ENCODE measurements around the gene SPACA7. TPM values are rescaled to one million over a fixed set of nuclear protein-coding genes. Genes with fewer than 3 reads are reported as not detected.

The SPACA7 gene
- total RNA-seq, 1 experiment from 2014 or later: not detected

DNA sequence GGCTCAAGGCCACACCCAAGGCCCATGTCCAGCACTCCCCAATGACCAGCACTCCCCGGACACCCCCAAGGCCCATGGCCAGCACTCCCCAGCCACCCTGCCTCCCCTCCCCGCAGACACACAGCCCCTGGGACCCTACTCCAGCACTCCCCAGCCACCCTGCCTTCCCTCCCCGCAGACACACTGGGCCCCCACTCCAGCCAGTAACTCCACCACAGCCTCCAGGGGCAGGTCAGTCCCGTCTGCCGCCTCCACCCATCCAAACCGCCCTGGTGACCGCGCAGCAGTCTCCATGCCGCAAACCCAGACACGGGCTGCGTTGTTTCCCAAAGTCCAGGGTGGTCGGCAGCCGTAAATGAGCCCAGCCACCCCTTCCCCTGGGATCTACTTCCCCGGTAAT lies 70.7 kb downstream of the SPACA7 start:
- DNase-seq (ENCODE audit: extremely low read depth, low read depth): no peak

DNA sequence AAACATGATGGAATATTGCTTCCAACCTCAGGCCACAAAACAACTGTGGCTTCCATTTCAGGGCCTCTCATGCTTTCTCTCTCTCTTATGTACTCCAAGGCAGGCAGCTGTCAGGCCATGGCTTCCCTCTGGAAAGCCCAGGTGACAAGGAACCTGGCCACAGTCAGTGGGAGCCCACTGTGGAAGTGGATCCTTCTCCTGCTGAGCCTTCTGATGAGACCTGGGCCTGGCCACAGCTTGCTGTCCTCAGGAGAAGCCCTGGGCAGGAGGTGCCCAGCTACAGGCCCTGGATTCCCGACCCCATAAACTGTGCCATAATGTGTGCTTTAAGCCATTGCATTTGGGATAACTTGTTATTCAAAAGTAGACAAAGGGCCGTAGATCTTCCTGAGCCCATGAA lies 71.2 kb downstream of the SPACA7 start:
- no peak for DNase-seq (ENCODE audit: extremely low read depth, low read depth)

DNA sequence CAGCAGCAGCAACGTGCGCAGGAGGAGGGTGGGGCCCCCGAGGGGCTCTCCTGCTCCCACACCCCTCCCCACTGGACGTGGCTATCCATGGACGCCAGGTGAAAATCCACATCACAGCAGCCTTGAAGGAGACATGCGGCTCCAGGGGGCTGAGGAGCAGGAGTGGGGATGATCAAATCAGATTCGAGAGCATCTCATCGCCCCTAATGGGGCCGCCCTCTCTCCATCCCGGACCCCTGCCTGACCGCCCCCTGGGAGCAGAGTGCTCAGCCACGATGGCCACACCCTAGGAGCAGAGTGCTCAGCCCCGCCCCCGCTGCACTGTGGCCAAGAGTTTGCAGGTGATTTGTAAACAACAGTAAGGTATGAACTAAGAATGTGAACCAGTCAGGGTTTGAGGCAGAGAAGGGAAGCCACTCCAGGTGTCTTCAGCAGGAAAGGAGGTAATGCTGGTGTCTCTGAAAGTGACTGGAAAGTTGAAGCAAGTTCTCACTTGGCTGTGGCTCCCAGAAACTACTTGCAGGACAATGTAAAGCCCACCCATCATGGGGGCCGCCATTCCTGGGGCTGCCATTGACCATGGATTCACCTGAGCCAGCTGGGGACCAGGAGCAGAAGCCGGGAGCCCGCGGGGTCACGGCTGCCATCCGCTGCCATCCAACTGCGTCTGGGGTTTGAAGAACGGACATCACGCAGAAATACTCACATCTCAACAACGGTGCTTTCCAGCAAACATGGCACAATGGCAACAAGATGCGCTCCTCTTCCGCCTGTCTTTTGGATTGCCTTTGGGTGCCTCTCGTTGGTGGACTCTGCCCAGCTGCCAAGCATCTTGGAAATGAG lies 71.8 kb downstream of the SPACA7 start:
- DNase-seq (ENCODE audit: extremely low read depth, low read depth): no peak

DNA sequence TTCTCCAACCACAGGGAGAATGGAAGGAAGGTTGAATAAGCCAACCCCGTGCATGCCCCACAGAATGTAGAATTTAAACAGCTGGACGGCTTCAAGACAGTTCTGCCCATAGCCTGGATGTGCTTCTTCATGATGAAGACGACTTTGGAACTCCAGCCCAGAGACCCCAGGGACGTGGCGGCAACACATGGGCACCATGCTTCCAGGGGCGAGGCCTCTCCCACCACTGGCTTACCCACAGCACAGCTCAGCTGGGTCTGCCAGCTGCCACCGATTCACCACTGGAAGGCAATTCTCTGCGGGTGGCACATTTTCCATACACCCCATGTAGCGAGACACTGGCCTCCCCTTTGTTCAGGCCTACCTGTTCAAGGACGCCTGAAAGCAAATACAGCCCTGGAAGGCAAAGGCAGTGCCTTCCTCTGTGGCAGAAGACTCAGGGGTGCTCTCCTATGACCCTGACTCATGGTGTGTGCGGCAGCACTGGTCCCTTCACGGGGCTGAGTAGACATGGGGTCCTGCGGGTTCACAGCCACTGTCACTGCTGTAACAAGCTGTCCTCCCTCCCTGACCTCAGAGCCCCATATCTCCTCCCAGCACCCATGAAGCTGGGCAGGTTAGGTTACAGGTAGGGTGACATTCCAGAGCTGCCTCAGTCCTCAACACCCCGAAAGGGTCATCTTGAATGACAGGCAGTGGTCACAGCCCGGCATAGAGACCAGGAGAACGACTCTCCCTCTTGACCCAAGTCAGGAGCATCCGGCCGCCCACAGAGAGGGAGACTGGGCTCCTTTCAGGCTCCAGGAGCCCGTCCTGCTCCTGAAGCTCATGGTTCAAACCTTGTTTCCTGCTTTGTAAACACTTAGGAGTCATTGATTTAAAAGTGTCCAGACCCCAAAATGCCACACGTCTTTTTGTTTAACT lies 72.7 kb downstream of the SPACA7 start:
- no peak for DNase-seq (ENCODE audit: extremely low read depth, low read depth)

DNA sequence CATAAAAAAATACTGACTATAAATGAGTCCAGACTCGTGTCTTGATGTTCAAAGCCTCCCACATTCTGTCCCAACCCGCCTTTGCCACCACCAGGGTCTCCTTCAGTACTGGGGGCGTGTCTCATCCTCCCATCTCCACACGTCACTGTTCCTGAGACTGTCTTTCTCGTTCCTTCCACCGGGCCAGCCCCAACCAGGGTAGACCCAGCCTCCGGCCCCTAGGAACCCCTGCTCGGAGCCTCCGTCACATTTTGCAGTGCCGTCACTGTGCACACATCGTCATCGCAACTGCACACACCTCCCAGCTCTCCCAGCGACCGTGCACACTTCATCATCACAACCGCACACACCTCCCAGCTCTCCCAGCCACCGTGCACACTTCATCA lies 73.4 kb downstream of the SPACA7 start:
- no peak for DNase-seq (ENCODE audit: extremely low read depth, low read depth)

DNA sequence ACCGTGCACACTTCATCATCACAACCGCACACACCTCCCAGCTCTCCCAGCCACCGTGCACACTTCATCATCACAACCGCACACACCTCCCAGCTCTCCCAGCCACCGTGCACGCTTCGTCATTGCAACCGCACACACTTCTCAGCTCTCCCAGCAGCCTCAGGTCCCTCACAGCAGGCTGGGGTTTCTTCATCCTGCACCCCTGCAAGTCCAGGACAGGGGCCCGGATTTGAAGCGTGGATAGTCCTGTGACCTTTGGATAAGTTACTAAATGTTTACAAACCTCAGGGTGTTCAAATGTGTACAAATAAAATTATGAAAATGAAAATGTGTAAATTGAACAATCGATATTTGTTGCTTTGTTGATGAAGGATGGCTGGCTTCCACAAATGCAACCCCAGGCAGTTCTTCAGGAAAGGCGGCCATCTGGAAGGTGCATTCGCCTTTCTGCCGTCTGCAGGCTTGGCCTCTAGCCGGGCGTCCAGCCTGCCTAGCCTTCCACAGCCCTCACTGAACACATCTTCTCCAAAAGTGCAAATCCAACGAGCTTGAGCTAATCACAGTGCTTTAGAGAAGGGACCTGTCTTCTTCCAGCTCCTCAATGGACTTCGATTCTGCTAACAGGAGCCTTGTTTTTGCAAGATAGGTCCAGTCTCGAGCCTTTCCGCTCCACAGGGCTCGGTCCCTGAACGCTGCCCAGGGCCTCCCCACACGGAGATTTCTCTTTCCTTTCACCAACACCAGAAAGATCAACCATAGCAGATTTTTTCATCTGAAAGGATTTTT lies 74.2 kb downstream of the SPACA7 start:
- no peak for DNase-seq (ENCODE audit: extremely low read depth, low read depth)

DNA sequence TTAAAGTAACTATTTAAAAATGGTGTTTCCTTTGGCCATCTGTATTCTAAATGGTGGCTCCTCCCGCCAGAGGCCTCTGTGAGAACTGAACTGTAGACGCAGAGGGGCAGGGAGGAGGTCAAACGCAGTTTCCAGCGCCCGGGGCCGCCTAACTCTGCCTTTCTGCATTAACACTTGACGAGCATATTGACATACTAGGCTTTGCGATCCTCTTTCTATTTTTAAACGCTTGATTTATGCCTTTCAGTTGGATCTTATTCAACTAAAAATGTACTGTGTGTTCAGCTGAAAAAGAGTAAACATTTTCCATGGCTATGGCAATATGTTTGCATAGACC lies 74.7 kb downstream of the SPACA7 start:
- no peak for DNase-seq (ENCODE audit: extremely low read depth, low read depth)

DNA sequence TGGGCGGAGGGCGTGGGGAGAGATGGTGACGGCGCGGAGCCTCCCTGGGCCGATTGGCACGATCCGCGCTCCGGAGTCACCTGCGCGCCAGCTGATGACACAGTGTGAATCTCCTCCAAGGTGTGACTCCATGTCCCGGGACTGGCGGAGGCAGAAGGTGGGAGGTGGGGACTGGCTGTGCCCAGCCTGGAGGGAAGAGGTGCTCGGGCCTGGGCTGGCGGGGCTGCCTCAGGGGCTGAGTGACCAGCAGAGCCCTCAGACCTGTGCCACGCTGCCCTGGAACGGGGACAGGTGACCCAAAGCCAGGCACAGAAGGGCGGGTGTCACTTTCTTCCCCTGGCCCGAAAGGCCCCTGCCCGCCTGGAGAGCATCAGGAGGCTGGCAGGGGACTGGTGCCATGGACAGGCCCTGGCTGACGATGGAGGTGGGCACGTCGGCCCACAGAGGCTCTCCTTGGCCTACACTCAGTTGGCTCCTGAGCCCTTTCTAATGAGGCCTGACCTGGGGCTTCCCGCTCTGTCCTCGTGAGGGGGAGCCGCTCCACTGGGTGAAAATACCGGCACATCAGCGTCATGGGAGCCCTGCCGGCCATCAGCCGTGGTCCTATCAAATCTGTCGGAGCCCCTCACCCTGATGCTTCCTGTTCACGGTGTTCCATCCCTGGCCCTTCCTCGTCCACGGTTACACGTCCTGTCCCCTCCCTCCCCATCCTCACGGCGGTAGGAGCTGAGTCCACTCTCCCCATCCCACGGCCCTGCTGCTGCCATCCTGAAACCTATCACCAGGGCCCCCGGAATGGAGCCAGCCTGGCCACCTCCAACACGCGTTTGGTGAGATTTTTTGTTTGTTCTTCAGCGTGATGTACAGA lies 75.6 kb downstream of the SPACA7 start:
- DNase-seq (ENCODE audit: extremely low read depth, low read depth): no peak

DNA sequence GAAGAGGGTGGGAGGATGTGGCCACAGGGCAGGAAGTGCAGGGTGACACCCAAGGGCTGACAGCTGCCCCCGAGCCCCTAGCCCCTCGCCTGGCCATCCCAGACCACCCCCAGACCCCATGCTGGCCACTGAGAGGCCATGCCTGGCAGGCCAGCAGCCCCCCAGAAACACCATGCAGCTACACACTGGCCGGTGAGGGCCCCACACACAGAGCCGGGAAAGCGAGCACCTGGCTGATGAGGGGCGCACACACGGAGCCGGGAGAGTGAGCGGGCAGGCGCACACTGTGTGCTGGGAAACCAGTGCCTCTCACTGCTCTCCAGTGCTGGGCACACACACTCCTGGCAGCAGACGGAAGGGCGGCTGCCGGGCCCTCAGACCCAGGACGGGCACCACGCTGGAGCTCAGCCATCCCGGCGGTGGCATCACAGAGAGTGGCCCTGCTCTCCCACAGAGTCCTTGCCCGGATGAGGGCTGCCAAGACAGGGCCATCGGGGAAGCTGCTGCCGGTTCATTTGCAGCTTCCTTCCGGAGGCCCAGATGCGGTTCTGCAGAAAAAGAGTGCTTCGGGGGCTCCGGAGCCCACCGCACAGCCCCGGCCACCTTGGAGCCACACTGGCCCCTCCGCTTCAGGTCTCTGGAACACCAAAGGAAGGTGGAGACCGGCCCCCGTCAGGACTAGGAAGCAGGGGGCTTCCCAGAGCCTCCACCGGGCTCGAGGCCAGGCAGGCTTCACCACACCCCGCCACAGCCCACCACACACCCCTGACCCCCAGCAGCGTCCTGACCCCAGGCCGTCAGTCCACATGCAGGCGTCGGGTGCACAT lies 76.4 kb downstream of the SPACA7 start:
- DNase-seq (ENCODE audit: extremely low read depth, low read depth): no peak

DNA sequence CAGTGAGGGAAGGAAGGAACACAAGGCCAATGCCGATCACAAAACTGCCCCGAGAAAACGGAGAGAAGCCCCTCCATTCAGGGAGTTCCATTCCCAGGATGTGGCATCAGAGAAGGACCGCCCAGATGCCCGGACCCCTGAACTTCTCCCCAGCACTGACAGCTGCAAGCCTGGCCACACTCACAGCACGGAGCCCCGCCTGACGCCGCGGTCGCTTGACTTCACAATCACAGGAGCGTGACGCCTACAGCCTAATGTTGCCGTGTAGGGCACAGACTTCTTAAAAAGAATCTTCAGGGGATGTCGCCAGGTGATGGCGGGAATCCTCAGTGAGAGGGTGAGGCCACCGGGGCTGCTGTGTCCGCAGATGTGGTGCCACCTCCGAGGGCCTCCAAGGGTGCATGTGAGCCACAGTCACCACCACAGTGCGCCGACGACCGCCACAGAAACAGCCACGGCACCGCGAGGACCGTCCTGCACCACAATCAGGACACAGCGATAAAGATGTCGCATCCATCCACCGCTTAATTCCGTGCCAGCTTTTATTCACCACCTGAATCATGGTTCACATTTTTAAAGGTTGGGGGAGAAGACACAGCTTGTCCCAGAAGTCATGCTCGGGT lies 77.2 kb downstream of the SPACA7 start:
- no peak for DNase-seq (ENCODE audit: extremely low read depth, low read depth)

DNA sequence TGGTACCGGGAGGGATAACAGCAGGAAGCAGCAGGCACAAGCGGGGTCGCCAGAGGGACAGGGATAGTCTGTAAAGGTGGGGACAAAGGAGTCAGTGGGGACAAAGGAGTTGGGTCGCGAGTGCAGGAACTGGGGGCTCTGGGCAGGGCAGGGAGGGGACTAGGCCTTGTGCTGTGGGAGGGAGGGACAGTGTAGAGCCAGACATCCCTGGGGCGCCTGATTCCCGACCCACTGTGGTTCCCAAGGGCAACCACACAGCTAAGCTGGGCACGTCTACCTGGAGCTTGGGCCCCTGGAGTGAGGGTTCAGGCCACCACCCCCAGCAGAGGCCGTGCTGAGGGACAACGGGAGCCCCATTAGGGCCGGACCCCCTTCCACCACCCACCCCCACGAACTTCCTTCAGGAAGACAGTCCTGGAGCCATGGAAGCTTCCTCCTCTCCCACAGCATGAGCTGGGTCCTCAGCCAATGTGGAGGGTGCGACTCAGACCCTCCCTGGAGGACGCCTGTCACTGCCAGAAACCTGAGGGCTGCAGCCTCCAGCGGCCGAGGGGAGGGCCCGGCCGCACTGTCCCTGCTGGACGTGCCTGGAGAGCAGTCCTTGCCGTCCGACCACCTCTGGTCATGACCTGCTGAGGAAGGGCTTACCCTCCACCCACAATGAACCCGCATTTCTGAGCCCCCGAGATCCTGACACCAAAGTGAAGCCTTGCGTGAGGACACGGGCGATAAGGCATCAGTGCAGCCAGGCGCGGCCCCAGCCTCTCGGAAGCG lies 77.9 kb downstream of the SPACA7 start:
- no peak for DNase-seq (ENCODE audit: extremely low read depth, low read depth)

DNA sequence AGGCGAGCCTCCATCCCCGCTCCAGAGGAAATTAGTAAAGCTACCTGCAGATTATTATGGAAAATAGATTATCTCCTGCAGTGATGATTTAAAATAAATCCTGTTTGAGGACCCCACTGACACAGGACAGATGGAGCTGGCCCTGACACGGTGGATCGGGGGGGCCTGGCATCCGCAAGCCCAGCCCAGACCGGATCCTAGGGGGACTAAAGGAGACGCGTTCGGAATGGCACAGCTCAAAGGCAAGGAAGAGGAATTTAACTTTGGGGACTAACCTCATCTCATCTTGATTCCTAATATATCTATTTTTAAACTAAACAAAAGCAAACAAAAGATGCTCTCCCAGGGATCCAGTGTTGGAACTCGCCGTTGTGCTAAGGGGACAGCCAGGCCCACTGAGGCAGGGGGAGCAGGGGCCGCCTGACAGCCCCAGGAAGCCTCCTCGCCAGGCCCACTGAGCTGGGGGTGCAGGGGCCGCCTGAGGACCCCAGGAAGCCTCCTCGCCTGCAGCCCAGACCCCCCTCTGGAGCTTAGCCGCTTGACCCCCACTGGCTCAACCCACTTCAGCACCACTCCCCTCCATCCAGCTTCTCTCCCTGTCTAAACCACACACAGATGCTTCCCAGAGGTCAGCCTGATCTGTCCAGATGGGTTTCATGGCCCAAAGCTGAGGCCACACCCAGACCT lies 78.6 kb downstream of the SPACA7 start:
- DNase-seq (ENCODE audit: extremely low read depth, low read depth): no peak

DNA sequence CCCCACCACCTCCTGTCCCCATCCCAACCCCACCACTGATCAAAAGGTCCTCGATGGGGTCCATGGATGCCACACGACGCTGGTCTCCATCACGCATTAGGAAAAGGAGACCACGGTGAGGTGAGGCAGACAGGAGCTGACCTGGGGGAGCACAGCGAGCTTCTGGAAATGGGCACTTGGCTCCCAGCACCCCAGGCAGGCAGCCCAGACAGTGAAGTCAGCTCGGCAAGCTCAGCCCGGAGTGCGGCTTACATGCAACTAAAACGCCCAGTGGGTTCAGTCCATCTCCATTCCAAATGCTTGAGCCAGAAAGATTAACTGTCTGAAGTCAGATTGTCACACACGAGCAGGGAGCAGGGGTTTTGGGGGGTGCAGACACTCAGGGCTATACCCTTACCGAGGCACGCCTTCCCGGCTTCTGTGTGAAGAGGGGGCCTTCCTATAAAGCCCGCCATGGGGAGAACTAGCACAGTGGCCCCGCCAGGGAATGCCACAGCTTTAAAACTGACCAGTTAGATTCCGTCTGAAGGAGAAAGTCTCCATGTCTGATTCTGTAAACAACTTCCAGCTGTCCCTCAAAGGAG lies 79.4 kb downstream of the SPACA7 start:
- no peak for DNase-seq (ENCODE audit: extremely low read depth, low read depth)

DNA sequence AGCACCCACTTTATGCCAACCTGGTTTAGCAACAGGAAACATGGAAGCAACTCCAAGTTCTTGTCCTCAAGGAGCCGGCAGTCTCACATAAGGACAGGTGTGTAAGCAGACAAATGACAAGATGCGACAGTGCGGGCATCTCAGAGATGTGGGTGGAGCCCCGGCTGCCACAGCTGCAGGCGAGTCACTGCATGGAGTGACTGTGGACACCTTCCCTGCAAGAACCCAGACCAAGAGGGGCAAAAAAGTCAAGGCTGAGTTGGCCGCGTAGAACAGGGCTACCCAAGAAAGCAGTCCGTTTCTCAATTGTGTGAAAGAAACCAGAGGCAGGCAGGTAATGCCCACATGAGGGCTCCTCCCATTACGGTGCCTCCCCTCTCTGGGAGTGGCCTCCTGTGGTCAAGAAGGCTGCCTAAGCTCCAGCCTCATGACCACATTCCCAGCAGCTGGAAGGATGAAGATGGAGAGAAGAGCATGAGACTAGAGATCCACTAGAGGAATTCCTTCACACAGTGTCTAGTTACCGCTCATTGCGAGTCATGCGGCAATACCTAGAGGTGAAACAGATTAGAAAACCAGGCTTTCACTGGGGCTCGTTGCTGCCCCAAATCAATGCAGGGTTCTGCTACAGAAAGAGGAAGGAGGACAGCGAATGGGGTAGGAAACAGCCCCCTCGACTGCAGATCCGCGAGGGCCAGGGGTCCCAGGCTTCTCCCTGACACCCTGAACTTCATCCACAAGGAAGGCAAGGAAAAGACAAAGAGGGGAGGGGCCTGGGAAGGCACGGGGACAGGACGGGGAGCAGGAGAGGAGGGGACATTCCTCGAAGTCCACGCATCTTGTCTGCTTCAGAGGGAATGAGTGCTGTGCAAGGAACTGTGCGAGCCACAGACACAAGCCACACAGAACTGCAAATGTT lies 80.2 kb downstream of the SPACA7 start:
- DNase-seq (ENCODE audit: extremely low read depth, low read depth): no peak

DNA sequence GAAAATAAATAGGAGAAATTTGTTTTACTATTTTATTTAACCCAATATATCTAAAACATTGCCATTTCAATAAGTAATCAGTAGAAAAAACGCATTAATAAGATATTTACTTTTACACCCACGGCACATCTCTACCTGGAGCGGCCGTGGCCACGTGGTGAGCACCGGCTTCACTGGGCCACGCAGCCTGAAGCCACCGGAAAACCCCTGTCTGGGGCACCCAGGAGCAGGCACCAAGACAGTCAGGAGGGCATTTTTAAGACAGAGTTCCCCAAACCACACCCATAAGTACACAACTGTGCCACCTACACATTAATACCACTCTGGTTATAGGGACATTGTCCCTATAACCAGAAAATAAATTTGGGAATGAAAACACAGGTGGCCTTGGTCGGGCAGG lies 80.9 kb downstream of the SPACA7 start:
- no peak for DNase-seq (ENCODE audit: extremely low read depth, low read depth)

DNA sequence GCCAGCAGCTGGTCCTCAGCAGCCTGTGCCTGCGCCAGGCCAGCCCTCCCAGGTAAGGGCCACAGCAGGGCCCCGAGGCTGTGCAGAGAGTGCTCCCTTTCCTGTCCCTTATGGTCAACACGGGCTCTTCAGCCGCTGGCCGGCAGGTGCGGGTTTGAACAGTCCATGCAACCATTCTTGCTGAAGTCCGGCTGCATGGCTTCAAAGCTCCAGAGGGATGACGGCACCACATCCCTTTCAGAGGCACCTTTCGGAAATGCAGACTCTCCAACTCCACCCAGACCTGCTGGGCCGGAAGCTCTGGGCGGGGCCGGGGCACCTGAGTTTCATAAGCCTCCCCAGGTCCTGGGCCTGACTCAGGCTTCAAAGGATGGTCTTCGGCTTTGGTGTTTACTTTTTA lies 81.3 kb downstream of the SPACA7 start:
- DNase-seq (ENCODE audit: extremely low read depth, low read depth): no peak

Data from NCI-H460 (cell line).